GM21360 (cell line): ENCODE measurements around the gene HTR3C.

Experiments
- ATAC-seq: cut with Tn5 transposase; IDR thresholded peaks from one replicate; pipeline ENCODE4 v1.9.1; 2021; ENCODE audit warnings: mild to moderate bottlenecking, moderate library complexity; ENCODE audit not compliant: unreplicated experiment

HTR3C gene

GRCh38 chr3:184082034-184082433, 29.2 kb downstream of the HTR3C start:
- no peak for ATAC-seq

- no peak for ATAC-seq
These were observed 29.6 kb downstream of the HTR3C start for GRCh38 chr3:184082465-184082864.

GRCh38 chr3:184085389-184085852, 32.6 kb downstream of the HTR3C start:
- ATAC-seq, result no peak

GRCh38 chr3:184092199-184092598, 39.4 kb downstream of the HTR3C start:
- ATAC-seq, result no peak

GRCh38 chr3:184096811-184097383, 44.0 kb downstream of the HTR3C start, which contains the start of gene HTR3E:
Gene HTR3E, plus strand, starts transcription at chr3:184097064. Its CDS starts 466 bp downstream, at chr3:184097530.
- no peak for ATAC-seq

- no peak for ATAC-seq
These were observed 44.7 kb downstream of the HTR3C start for GRCh38 chr3:184097556-184097955.

GRCh38 chr3:184099806-184100686, 47.2 kb downstream of the HTR3C start:
- ATAC-seq, result no peak
